ENCODE data around the gene OXCT2.

Gene OXCT2

GRCh38 chr1:39721664-39722063 is 49.5 kb downstream of the OXCT2 start:
- H3K27ac ChIP-seq (replicated peaks), result no peak overlapping the region
- TF ChIP-seq REST (IDR thresholded peaks at IDR 0.05; ENCODE audit: insufficient replicate concordance, low read depth) (no peak), GABPA (IDR thresholded peaks at IDR 0.05; ENCODE audit: low read depth) (no peak), POLR2AphosphoS5 (IDR thresholded peaks at IDR 0.05; ENCODE audit: low read depth) (no peak), SPI1 (IDR thresholded peaks at IDR 0.05; ENCODE audit: borderline replicate concordance, low read depth) (no peak), CTCF (IDR thresholded peaks at IDR 0.05; ENCODE audit: insufficient read depth, low read length) (no peak)
- peaks cover 39% of the 10 kb centered on the region for H3K27me3 ChIP-seq (ENCODE audit: insufficient read depth, poor library complexity, severe bottlenecking)
- no peak overlapping the region for H3K4me3 ChIP-seq (replicated peaks; ENCODE audit: insufficient read depth, low read length)
- no peak for DNase-seq (ENCODE audit: low read depth in 1 of 2, low spot score in 1 of 2)

GRCh38 chr1:39720094-39720999 is 50.8 kb downstream of the OXCT2 start:
- TF ChIP-seq REST (IDR thresholded peaks at IDR 0.05; ENCODE audit: insufficient replicate concordance, low read depth) (no peak), GABPA (IDR thresholded peaks at IDR 0.05; ENCODE audit: low read depth) (no peak), POLR2AphosphoS5 (IDR thresholded peaks at IDR 0.05; ENCODE audit: low read depth) (no peak), CTCF (IDR thresholded peaks at IDR 0.05; ENCODE audit: insufficient read depth, low read length) (no peak), SPI1 (IDR thresholded peaks at IDR 0.05; ENCODE audit: borderline replicate concordance, low read depth) (no peak)
- Histone ChIP-seq H3K27ac (replicated peaks) (no peak overlapping the region), H3K4me3 (replicated peaks; ENCODE audit: insufficient read depth, low read length) (no peak overlapping the region), H3K27me3 (ENCODE audit: insufficient read depth, poor library complexity, severe bottlenecking) (peaks cover 34% of the 10 kb centered on the region)
- DNase-seq (ENCODE audit: low read depth in 1 of 2, low spot score in 1 of 2), result peak in 1 of 2 experiments; percentile 13

All from HL-60 (cell line).